Vagina (tissue), 2 donors: Measurements from ENCODE around the gene CACNG1.

Experiments
- POLR2A ChIP-seq, 2 donors: fragments of 450-650 bp; IDR thresholded peaks; one replicate each; pipeline ENCODE4 v1.6.1; 2017; ENCODE audit warnings: antibody characterized with exemption in 2 of 2, mild to moderate bottlenecking in 2 of 2, moderate library complexity in 2 of 2
- POLR2AphosphoS5 ChIP-seq, 2 donors: sonication (generic); formaldehyde crosslinking; IDR thresholded peaks; one replicate each; pipeline ENCODE4 v1.9.0; 2017; ENCODE audit warnings: antibody characterized with exemption in 2 of 2, mild to moderate bottlenecking in 2 of 2, low read depth in 1 of 2; ENCODE audit not compliant: insufficient read depth in 1 of 2
- TF ChIP-seq, protein P1 (sequence below), 3 experiments: fragments of 450-650 bp in 2 of 3; fragments of 200-600 bp in 1 of 3; sonication (generic) in 1 of 3; IDR thresholded peaks; one replicate each; pipeline ENCODE4 v1.5.1; 2017 to 2019; ENCODE audit warnings: antibody characterized with exemption in 3 of 3, mild to moderate bottlenecking in 2 of 3, moderate library complexity in 2 of 3

- TF ChIP-seq, protein P1, sequence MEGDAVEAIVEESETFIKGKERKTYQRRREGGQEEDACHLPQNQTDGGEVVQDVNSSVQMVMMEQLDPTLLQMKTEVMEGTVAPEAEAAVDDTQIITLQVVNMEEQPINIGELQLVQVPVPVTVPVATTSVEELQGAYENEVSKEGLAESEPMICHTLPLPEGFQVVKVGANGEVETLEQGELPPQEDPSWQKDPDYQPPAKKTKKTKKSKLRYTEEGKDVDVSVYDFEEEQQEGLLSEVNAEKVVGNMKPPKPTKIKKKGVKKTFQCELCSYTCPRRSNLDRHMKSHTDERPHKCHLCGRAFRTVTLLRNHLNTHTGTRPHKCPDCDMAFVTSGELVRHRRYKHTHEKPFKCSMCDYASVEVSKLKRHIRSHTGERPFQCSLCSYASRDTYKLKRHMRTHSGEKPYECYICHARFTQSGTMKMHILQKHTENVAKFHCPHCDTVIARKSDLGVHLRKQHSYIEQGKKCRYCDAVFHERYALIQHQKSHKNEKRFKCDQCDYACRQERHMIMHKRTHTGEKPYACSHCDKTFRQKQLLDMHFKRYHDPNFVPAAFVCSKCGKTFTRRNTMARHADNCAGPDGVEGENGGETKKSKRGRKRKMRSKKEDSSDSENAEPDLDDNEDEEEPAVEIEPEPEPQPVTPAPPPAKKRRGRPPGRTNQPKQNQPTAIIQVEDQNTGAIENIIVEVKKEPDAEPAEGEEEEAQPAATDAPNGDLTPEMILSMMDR (IDR thresholded peaks at IDR 0.05) = no peak
- no peak for TF ChIP-seq POLR2A (IDR thresholded peaks at IDR 0.05)
- no peak for TF ChIP-seq POLR2AphosphoS5 (IDR thresholded peaks at IDR 0.05; ENCODE audit: insufficient read depth in 1 of 2, low read depth in 1 of 2)
Measured at GRCh38 chr17:67044016-67044772, at the start of gene CACNG1.
